OCI-M2 (cell line): Measurements from ENCODE around the gene COX6B2.

ENCODE experiments used
- DNase-seq: peaks from one replicate; lab custom pipeline; 2025; ENCODE audit not compliant: unreplicated experiment; lab: John Stamatoyannopoulos, UW

COX6B2 gene

GRCh38 chr19:55315956-55316525 is 38.5 kb downstream of the COX6B2 start:
- no peak for DNase-seq

GRCh38 chr19:55314396-55314795 is 40.1 kb downstream of the COX6B2 start:
- DNase-seq: no peak

- DNase-seq: no peak
These were observed 41.7 kb downstream of the COX6B2 start for GRCh38 chr19:55312621-55313512.

GRCh38 chr19:55311797-55312196 is 42.7 kb downstream of the COX6B2 start:
- DNase-seq: no peak

GRCh38 chr19:55311397-55311796 is 43.1 kb downstream of the COX6B2 start:
- no peak for DNase-seq

- no peak for DNase-seq
These were observed 44.0 kb downstream of the COX6B2 start for GRCh38 chr19:55310498-55310897.

- DNase-seq: no peak
These were observed 45.1 kb downstream of the COX6B2 start for GRCh38 chr19:55309448-55309847.

- DNase-seq: no peak
These were observed 46.2 kb downstream of the COX6B2 start for GRCh38 chr19:55308281-55308680.

- no peak for DNase-seq
These were observed 47.8 kb downstream of the COX6B2 start for GRCh38 chr19:55306712-55307111.

GRCh38 chr19:55305983-55306562 is 48.4 kb downstream of the COX6B2 start:
- DNase-seq: no peak

- DNase-seq: peak; percentile 10
These were observed 49.0 kb downstream of the COX6B2 start for GRCh38 chr19:55305491-55305890.

- DNase-seq: no peak
These were observed 49.5 kb downstream of the COX6B2 start for GRCh38 chr19:55304980-55305379.

GRCh38 chr19:55304279-55304978 is 50.1 kb downstream of the COX6B2 start:
- no peak for DNase-seq

- DNase-seq: no peak
These were observed 51.0 kb downstream of the COX6B2 start for GRCh38 chr19:55303477-55303876.

- DNase-seq: no peak
These were observed 52.2 kb downstream of the COX6B2 start for GRCh38 chr19:55302318-55302703.

- peak; percentile 94 for DNase-seq
These were observed 52.8 kb downstream of the COX6B2 start for GRCh38 chr19:55301459-55302317.

- DNase-seq: no peak
These were observed 53.5 kb downstream of the COX6B2 start for GRCh38 chr19:55300886-55301458.

- DNase-seq: no peak
These were observed 54.5 kb downstream of the COX6B2 start for GRCh38 chr19:55299991-55300390.
